ENCODE data around the gene ABCD1. TPM values are rescaled to one million over a fixed set of nuclear protein-coding genes. Genes with fewer than 3 reads are reported as not detected.

Gene ABCD1
- 8.4 and 8.8 TPM in 2 replicates for total RNA-seq

GRCh38 chrX:153724252-153725038, at the start of gene ABCD1, which contains the start of gene BCAP31:
ABCD1 (plus strand) TSS chrX:153724856; CDS start chrX:153725267, 411 bp downstream.
BCAP31 (minus strand) TSS chrX:153724387; CDS start chrX:153723244, 1,143 bp downstream.

DNA sequence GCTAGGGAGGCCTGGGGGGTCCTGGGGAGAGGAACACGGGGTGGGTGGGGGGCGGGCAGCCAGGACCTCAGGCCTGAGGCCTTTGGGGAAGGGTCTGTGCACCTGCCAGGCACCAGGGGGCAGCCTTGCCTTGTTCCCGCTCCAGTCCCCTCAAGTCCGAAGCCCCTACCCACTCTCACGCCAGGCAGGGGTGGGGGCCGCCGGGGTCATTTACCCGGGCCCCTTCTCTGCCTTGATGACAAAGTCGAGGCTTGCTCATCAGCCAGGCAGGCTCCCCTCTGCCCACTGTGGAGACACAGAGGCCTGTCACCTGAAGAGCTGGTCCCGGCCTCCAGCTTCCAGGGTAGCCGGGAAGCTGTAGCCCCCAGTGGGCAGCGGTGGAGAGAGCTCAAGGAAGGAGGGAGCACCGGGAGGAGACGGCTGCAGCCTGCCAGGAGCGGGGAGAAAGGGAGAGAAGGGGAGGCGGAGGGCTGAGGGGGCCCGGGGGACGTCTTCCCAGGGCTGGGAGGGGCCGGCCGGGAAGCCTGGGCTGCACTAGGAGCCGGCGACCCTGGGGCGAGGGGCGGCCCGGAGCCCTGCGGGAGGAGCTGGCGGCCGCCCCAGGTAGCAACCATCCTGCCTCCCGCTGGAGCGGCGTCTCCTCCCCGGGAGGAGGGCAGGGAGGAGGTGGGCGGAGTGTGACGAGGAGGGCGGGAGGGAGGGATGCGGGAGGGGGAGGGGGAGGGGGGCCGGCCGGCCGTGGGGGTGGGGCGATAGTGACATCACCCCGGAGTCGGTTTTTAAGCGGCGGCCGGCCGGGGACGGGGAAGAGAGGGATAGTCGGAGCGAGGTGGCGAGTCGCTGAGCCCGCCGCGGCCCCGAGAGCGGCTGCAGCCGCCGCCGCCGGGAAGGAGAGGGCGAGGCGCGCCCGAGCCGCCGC, 37.3 kb upstream of the ABCD1 start, which contains the start of gene SLC6A8:
Gene SLC6A8, plus strand, starts transcription at position 806 of the 919 bp plus-strand sequence. CDS start 649 bp downstream, outside the sequence.

GRCh38 chrX:153763989-153764755, 39.5 kb downstream of the ABCD1 start, which contains the start of gene PLXNB3:
PLXNB3 (plus strand) TSS chrX:153764249; CDS start chrX:153765536, 1,287 bp downstream.

DNA sequence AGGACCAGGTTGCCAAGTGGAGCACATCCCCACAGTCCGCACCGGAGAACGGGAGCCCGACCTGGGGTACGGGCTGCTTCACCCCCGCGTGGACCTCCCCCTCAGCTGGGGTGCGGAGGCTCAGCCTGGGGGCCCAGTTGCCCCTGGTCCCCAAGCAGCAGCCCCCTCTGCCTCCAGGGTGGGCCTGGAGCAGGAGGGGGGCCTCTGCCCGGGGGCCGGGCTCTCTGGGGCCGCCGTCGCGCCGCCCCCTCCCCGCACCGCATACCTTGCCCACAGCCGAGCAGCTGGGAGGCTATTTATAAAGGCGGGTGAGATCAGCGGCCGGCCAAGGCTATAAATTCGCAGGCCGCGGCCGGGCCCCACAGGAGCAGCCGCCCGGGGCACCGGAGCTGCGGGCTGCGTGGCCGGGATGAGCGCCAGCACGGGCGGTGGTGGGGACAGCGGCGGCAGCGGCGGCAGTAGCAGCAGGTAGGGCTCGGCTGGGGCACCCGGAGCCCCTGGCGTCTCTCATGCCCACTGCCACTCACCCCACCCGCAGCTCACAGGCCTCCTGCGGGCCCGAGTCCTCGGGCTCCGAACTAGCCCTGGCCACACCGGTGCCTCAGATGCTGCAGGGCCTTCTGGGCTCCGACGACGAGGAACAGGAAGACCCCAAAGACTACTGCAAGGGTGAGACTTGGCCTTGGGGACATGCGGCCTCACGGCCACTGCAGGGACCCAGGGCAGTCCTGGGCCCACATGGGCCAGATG, 56.2 kb downstream of the ABCD1 start, which contains the start of gene SRPK3:
Gene SRPK3, plus strand, starts transcription at position 364 of the 750 bp plus-strand sequence. Its CDS starts 46 bp downstream, at position 410.

Other genes with a start within 250 kb of the ABCD1 start
- gene BGN, start 229.9 kb upstream of the ABCD1 start, total RNA-seq = 3.3 and 11.4 TPM in 2 replicates
- not detected in 2 replicates for gene ATP2B3, start 207.2 kb upstream of the ABCD1 start, total RNA-seq
- gene CCNQ, start 125.7 kb upstream of the ABCD1 start, total RNA-seq = 28.7 and 33.4 TPM in 2 replicates
- gene DUSP9, start 77.7 kb upstream of the ABCD1 start, total RNA-seq = under 0.01 TPM in 1 of 2 replicates, not detected in the other
- not detected in 2 replicates for gene PNCK, start 51.0 kb upstream of the ABCD1 start, total RNA-seq
- gene SLC6A8, start 36.9 kb upstream of the ABCD1 start, total RNA-seq = 6.6 and 8.4 TPM in 2 replicates
- gene BCAP31, start 469 bp upstream of the ABCD1 start, total RNA-seq = 119 and 149 TPM in 2 replicates
- gene PLXNB3, start 39.4 kb downstream of the ABCD1 start, total RNA-seq = 4.4 and 4.9 TPM in 2 replicates
- 0.39 TPM in 1 of 2 replicates, not detected in the other for gene SRPK3, start 56.2 kb downstream of the ABCD1 start, total RNA-seq
- 50.8 and 64.3 TPM in 2 replicates for gene IDH3G, start 69.5 kb downstream of the ABCD1 start, total RNA-seq
- 102 and 193 TPM in 2 replicates for gene SSR4, start 69.8 kb downstream of the ABCD1 start, total RNA-seq
- under 0.01 and 0.20 TPM in 2 replicates for gene PDZD4, start 105.7 kb downstream of the ABCD1 start, total RNA-seq
- gene L1CAM, start 161.3 kb downstream of the ABCD1 start, total RNA-seq = under 0.01 and 0.39 TPM in 2 replicates
- not detected in 2 replicates for gene AVPR2, start 179.8 kb downstream of the ABCD1 start, total RNA-seq
- 0.37 and 0.39 TPM in 2 replicates for gene ARHGAP4, start 201.4 kb downstream of the ABCD1 start, total RNA-seq
- gene NAA10, start 210.2 kb downstream of the ABCD1 start, total RNA-seq = 70.4 and 74.6 TPM in 2 replicates
- 3.7 TPM in 2 replicates for gene RENBP, start 219.8 kb downstream of the ABCD1 start, total RNA-seq
- gene HCFC1, start 247.0 kb downstream of the ABCD1 start, total RNA-seq = 26.8 and 40.7 TPM in 2 replicates
- gene TMEM187, start 247.9 kb downstream of the ABCD1 start, total RNA-seq = 6.5 and 7.3 TPM in 2 replicates